Suprapubic skin (tissue), 4 donors: ENCODE measurements around the gene KDM4B. TPM values are rescaled to one million over a fixed set of nuclear protein-coding genes. Genes with fewer than 3 reads are reported as not detected.

Experiments
- DNase-seq, 2 donors: peaks; one replicate each; pipeline ENCODE4 v3.0.0-alpha.2; 2019; ENCODE audit warnings: low spot score in 2 of 2
- H3K27ac ChIP-seq: fragments of 200-600 bp; sonication (generic); one replicate; pipeline ENCODE4 v1.5.1; 2019
- H3K27me3 ChIP-seq: fragments of 200-600 bp; sonication (generic); one replicate; pipeline ENCODE4 v1.5.1; 2019
- H3K36me3 ChIP-seq: fragments of 200-600 bp; sonication (generic); one replicate; pipeline ENCODE4 v1.5.1; 2019
- H3K4me1 ChIP-seq: fragments of 200-600 bp; sonication (generic); one replicate; pipeline ENCODE4 v1.5.1; 2019
- H3K4me3 ChIP-seq: fragments of 200-600 bp; sonication (generic); one replicate; pipeline ENCODE4 v1.5.1; 2019; ENCODE audit warnings: mild to moderate bottlenecking
- H3K9me3 ChIP-seq: fragments of 200-600 bp; sonication (generic); one replicate; pipeline ENCODE4 v1.5.1; 2019
- EP300 ChIP-seq: sonication (generic); formaldehyde crosslinking; IDR thresholded peaks from one replicate; pipeline ENCODE4 v1.6.1; 2017; ENCODE audit warnings: antibody characterized with exemption
- POLR2A ChIP-seq, 2 donors: fragments of 450-650 bp; IDR thresholded peaks; one replicate each; pipeline ENCODE4 v1.6.1; 2017; ENCODE audit warnings: antibody characterized with exemption in 2 of 2, mild to moderate bottlenecking in 2 of 2, moderate library complexity in 2 of 2
- POLR2AphosphoS5 ChIP-seq, 3 donors: sonication (generic); formaldehyde crosslinking; IDR thresholded peaks; one replicate each; pipeline ENCODE4 v1.6.1; 2017; ENCODE audit warnings: antibody characterized with exemption in 3 of 3
- WGBS: methylation state at CpG from one replicate; pipeline ENCODE4 v1.1.5; 2018; 5-methylcytosine and 5-hydroxymethylcytosine counted together
- total RNA-seq, 4 donors: library from RNA; depleted of rRNA; stranded (reverse); fragments of >200 nt; gene quantifications; one replicate each; pipeline ENCODE4 v1.1.0, GENCODE V29; 2016
- TF ChIP-seq, protein P1 (sequence below), 2 donors: fragments of 200-600 bp in 1 of 2; fragments of 450-650 bp in 1 of 2; sonication (generic) in 1 of 2; IDR thresholded peaks; one replicate each; pipeline ENCODE4 v1.5.1; 2016 to 2019; ENCODE audit warnings: antibody characterized with exemption in 2 of 2, mild to moderate bottlenecking in 1 of 2, moderate library complexity in 1 of 2

The KDM4B gene
- total RNA-seq, 4 donors from 2014 or later = 34.2 to 82.7 (median 48.7) TPM

DNA sequence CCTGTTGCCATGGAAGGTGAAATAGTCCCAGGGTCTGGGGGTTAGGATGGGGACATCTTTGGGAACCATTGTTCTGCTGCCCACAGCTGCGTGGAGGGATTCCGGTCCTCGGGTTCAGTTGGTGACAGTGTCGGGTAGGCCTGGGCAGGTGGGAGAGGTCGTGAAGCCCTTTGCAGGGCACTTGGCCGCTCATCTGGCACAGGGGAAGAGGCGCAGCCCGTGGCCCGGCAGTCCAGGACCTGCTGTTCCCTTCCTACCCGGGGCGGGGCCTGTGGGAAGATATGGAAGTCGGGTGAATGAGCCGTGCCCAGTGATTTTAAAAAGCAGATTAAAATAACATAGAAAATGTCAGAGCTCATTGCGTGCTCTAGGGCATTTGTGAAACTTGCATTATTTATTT lies 44.8 kb downstream of the KDM4B start:
- H3K27ac ChIP-seq = no peak overlapping the region
- no peak for TF ChIP-seq POLR2AphosphoS5 (IDR thresholded peaks at IDR 0.05)
- TF ChIP-seq, protein P1, sequence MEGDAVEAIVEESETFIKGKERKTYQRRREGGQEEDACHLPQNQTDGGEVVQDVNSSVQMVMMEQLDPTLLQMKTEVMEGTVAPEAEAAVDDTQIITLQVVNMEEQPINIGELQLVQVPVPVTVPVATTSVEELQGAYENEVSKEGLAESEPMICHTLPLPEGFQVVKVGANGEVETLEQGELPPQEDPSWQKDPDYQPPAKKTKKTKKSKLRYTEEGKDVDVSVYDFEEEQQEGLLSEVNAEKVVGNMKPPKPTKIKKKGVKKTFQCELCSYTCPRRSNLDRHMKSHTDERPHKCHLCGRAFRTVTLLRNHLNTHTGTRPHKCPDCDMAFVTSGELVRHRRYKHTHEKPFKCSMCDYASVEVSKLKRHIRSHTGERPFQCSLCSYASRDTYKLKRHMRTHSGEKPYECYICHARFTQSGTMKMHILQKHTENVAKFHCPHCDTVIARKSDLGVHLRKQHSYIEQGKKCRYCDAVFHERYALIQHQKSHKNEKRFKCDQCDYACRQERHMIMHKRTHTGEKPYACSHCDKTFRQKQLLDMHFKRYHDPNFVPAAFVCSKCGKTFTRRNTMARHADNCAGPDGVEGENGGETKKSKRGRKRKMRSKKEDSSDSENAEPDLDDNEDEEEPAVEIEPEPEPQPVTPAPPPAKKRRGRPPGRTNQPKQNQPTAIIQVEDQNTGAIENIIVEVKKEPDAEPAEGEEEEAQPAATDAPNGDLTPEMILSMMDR (IDR thresholded peaks at IDR 0.05) = no peak
- no peak for TF ChIP-seq POLR2A (IDR thresholded peaks at IDR 0.05)
- no peak for TF ChIP-seq EP300
- H3K4me1 ChIP-seq = peaks cover 27% of the 10 kb centered on the region
- no peak overlapping the region for H3K4me3 ChIP-seq
- H3K9me3 ChIP-seq = no peaks in the 10 kb centered on the region
- no peaks in the 10 kb centered on the region for H3K27me3 ChIP-seq
- peaks cover 18% of the 10 kb centered on the region for H3K36me3 ChIP-seq
- WGBS = 92% methylated on average over 14 of the region's 14 CpGs
- DNase-seq = no peak

DNA sequence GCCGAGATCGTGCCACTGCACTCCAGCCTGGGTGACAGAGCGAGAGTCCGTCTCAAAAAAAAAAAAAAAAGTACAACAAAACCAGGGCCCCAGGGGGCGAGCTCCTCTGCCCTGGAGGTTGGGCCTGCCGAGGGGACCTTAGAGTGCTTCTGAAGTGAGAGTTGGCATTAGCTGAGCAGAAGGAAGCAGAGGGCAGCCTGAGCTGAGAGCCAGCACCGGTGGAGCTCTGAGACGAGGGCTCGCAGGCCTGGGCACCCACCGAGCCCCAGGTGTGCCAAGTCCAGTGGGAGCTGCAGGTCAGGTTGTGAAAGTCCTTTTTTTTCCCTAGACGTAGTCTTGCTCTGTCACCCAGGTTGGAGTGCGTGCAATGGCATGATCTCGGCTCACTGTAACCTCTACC lies 46.0 kb downstream of the KDM4B start:
- H3K27me3 ChIP-seq = no peaks in the 10 kb centered on the region
- H3K27ac ChIP-seq = no peak overlapping the region
- TF ChIP-seq POLR2AphosphoS5 (IDR thresholded peaks at IDR 0.05) = no peak
- TF ChIP-seq, protein P1 (IDR thresholded peaks at IDR 0.05) = no peak
- TF ChIP-seq POLR2A (IDR thresholded peaks at IDR 0.05) = no peak
- TF ChIP-seq EP300 = no peak
- H3K4me1 ChIP-seq = peaks cover 27% of the 10 kb centered on the region
- H3K36me3 ChIP-seq = peaks cover 19% of the 10 kb centered on the region
- H3K9me3 ChIP-seq = no peaks in the 10 kb centered on the region
- 97% methylated on average over 12 of the region's 13 CpGs for WGBS
- H3K4me3 ChIP-seq = no peak overlapping the region
- no peak for DNase-seq

DNA sequence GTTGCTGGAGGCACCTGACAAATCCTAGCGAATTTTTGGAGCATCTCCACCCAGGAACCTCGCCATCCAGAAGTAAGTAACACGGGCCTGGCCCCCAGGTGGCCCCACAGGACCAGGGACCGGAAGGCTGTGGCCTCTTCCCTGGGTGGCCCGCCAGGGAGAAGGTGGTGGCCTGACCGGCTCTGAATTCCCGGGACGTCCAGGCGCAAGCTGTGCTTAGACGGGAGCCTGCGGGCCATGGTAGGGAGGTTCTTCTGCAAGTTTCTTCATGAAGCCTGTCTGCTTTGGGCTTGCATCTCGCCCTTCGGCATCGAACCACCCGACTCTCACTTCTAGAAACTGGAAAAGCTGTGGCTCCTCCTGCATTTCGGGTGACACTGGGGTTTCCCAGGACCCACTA lies 47.4 kb downstream of the KDM4B start:
- H3K27ac ChIP-seq = no peak overlapping the region
- peaks cover 19% of the 10 kb centered on the region for H3K36me3 ChIP-seq
- TF ChIP-seq POLR2AphosphoS5 (IDR thresholded peaks at IDR 0.05) (no peak), EP300 (no peak), POLR2A (IDR thresholded peaks at IDR 0.05) (no peak)
- TF ChIP-seq, protein P1 (IDR thresholded peaks at IDR 0.05) = no peak
- WGBS = 68% methylated on average over 15 of the region's 16 CpGs
- no peak for DNase-seq
- H3K27me3 ChIP-seq = no peaks in the 10 kb centered on the region
- no peak overlapping the region for H3K4me3 ChIP-seq
- peaks cover 29% of the 10 kb centered on the region for H3K4me1 ChIP-seq
- H3K9me3 ChIP-seq = no peaks in the 10 kb centered on the region

DNA sequence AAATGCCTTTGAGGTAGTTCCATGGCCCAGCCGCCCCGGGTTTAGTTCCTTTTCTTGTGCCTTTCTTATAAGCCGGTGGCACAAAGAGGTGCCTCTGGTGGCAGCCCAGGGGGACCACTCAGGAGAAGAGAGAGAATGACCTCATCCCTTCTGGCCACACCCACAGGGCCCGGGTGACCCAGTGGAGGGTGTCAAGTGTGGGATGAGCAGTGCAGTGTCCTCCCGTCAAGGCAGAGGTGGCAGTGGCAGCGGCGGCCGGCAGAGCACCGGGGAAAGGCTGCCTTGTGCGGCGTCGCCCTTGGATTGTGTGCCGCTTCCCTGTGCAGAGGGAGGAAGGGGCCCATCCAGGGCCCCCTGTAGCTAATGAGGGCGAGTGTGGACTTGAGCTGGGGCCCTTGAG lies 47.9 kb downstream of the KDM4B start:
- Histone ChIP-seq H3K27me3 (no peaks in the 10 kb centered on the region), H3K36me3 (peaks cover 16% of the 10 kb centered on the region), H3K4me1 (peaks cover 30% of the 10 kb centered on the region), H3K9me3 (no peaks in the 10 kb centered on the region), H3K4me3 (no peak overlapping the region), H3K27ac (peak overlapping the region; percentile 6)
- TF ChIP-seq POLR2A (IDR thresholded peaks at IDR 0.05) (no peak), POLR2AphosphoS5 (IDR thresholded peaks at IDR 0.05) (no peak)
- 76% methylated on average over 14 of the region's 14 CpGs for WGBS
- DNase-seq = no peak

DNA sequence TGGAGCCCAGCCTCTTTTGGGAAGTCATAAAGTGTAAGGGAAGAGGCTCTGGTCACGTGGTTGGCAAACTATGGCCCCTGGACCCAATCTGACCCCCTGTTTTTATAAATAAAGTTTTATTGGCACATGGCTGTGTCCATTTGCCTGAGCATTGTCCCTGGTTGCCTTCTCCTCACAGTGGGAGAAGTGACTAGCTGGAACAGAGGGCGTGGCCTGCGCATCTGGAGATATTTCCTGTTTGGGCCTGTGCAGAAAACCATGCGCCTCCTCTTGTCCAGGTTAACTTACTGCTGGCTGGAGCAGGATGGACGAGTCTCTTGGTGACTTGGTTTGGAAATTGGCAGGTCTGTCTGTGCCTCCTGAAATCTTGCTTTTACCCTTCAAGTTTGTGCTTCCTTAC lies 48.3 kb downstream of the KDM4B start:
- TF ChIP-seq, protein P1 (IDR thresholded peaks at IDR 0.05) = no peak
- no peak for TF ChIP-seq EP300
- no peak for TF ChIP-seq POLR2A (IDR thresholded peaks at IDR 0.05)
- TF ChIP-seq POLR2AphosphoS5 (IDR thresholded peaks at IDR 0.05) = no peak
- Histone ChIP-seq H3K27ac (peak overlapping the region; percentile 14), H3K4me3 (no peak overlapping the region), H3K27me3 (no peaks in the 10 kb centered on the region), H3K36me3 (peaks cover 16% of the 10 kb centered on the region), H3K9me3 (no peaks in the 10 kb centered on the region), H3K4me1 (peaks cover 27% of the 10 kb centered on the region)
- DNase-seq = no peak
- 42% methylated on average over 5 of the region's 5 CpGs for WGBS
